ENCODE measurements around the gene MMP28.

MMP28 gene

DNA sequence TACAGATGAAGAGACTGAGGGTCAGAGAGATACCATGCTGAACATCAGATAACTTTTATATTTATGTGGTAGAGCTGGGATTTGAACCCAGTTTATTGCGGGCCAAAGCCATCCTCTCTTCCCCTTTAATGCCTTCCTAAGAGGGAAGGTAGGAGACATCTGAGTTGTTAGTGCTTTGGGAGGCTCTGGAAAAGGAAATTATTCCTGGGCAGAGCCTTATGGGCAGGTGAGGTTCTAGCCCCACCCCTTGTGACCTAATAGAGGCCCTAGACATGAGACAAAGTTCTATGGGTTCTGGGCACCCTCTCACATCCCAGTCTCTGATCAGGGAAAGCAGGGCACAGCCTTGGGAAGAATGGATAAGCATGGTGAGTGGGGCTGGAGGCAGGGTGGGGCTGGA, 34.9 kb downstream of the MMP28 start, which contains the start of gene C17orf50:
C17orf50 (plus strand) TSS at position 301 of the 400 bp plus-strand sequence; CDS start at position 356, 55 bp downstream.
- H3K9ac ChIP-seq (ENCODE audit: low read length), result no peak within 1 kb of the TSS
- H3F3A ChIP-seq (ENCODE audit: insufficient read depth, low read length), result no peaks in the 10 kb centered on the region
- H3K27ac ChIP-seq (ENCODE audit: low read depth, low read length, poor library complexity, severe bottlenecking), result no peak within 1 kb of the TSS
- H2AFZ ChIP-seq (ENCODE audit: low read length), result no peak within 1 kb of the TSS
- H3K79me2 ChIP-seq (ENCODE audit: insufficient read depth, low read length), result no peaks in the 10 kb centered on the region
- H4K20me1 ChIP-seq (ENCODE audit: insufficient read depth, low read length), result no peaks in the 10 kb centered on the region
- peaks cover 6% of the 10 kb centered on the region for H3K4me1 ChIP-seq (ENCODE audit: insufficient read depth, low read length, severe bottlenecking)
- TF ChIP-seq EZH2 (IDR thresholded peaks at IDR 0.05; ENCODE audit: borderline replicate concordance, low read length), result no peak
- TF ChIP-seq CTCF (IDR thresholded peaks at IDR 0.05; ENCODE audit: low read length), result no peak
- no peaks in the 10 kb centered on the region for H3K9me3 ChIP-seq (ENCODE audit: low read length)
- no peaks in the 10 kb centered on the region; the same call in 1 of the 2 replicates for H3K27me3 ChIP-seq (ENCODE audit: insufficient read depth, low read length)
- H3K36me3 ChIP-seq (ENCODE audit: insufficient read depth, low read length), result no peaks in the 10 kb centered on the region
- no peaks in the 10 kb centered on the region for H3K9me2 ChIP-seq (ENCODE audit: low read depth, low read length)
- H3K4me3 ChIP-seq (ENCODE audit: low read depth, low read length, poor library complexity, severe bottlenecking), result no peak within 1 kb of the TSS
- no peak within 1 kb of the TSS for H3K4me2 ChIP-seq (ENCODE audit: low read length)

DNA sequence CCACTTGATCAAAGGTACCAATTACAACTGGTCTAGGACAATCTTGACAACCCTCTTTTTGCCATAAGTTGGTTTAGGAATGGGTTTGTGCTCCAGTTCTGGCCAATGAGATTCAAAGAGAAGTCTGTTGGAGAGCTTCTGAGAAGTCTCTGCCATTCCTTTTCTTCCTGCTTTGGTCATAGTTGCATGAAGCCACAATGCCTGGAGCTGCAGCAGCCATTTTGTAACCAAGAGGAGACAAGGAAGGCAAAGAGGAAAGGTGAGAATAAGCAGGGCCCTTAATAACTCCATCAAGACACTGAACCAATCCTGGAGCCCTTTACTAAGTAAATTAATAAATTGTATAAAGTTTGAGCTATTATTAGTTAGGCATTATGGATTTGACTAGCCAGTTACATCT, 38.2 kb downstream of the MMP28 start:
- Histone ChIP-seq H3F3A (ENCODE audit: insufficient read depth, low read length) (no peaks in the 10 kb centered on the region), H3K4me1 (ENCODE audit: insufficient read depth, low read length, severe bottlenecking) (no peaks in the 10 kb centered on the region), H3K4me2 (ENCODE audit: low read length) (no peak overlapping the region), H3K9me3 (ENCODE audit: low read length) (no peaks in the 10 kb centered on the region), H3K79me2 (ENCODE audit: insufficient read depth, low read length) (no peaks in the 10 kb centered on the region), H3K9ac (ENCODE audit: low read length) (no peak overlapping the region), H3K27ac (ENCODE audit: low read depth, low read length, poor library complexity, severe bottlenecking) (no peak overlapping the region), H3K9me2 (ENCODE audit: low read depth, low read length) (no peaks in the 10 kb centered on the region), H3K4me3 (ENCODE audit: low read depth, low read length, poor library complexity, severe bottlenecking) (no peak overlapping the region), H4K20me1 (ENCODE audit: insufficient read depth, low read length) (no peaks in the 10 kb centered on the region), H2AFZ (ENCODE audit: low read length) (no peak overlapping the region), H3K36me3 (ENCODE audit: insufficient read depth, low read length) (no peaks in the 10 kb centered on the region), H3K27me3 (ENCODE audit: insufficient read depth, low read length) (peaks cover 3% of the 10 kb centered on the region; the same call in 1 of the 2 replicates)
- no peak for TF ChIP-seq EZH2 (IDR thresholded peaks at IDR 0.05; ENCODE audit: borderline replicate concordance, low read length)
- no peak for TF ChIP-seq CTCF (IDR thresholded peaks at IDR 0.05; ENCODE audit: low read length)

DNA sequence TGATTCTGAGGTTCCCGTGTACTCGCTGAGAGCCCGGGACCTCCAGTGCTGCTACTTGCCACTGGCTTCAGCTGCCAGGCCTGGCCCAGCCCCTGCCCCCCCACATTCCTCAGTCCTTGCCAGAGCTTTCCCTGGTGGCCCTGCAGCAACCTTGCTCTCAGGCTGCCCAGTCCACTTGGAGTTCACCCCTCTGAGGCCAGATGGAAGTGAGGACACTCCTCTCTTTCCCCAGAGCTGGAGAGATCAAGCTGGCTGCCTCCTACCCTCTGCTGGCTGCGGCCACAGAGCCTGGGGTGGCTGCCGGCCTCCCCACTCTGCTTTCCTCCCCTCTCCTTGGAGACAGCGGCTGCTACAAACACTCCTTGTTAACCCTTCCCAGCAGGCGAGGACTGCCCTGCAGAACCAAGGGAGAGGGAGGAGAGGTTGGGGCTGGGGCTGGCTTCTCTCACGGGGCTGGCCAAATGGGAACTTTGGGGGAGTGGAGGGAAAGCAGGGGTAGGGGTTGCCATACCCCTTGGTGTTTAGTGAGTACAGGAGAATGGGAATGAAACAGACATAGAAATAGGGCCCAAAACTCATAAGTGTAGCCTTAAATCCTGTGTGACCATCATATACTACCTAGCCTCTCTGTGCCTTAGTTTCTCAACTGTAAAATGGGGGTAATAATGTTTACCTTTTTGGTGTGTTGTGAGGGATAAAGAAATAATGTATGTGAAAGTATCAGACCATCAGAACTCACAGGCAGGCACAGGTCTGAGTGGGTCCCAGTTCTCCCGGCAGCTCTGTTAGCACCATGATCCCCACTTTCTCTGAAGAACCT, 42.3 kb downstream of the MMP28 start, which contains the start of gene GAS2L2:
GAS2L2 (minus strand) TSS at position 295 of the 820 bp plus-strand sequence. CDS start 389 bp downstream, outside the sequence.
- TF ChIP-seq EZH2 (IDR thresholded peaks at IDR 0.05; ENCODE audit: borderline replicate concordance, low read length) (no peak), CTCF (IDR thresholded peaks at IDR 0.05; ENCODE audit: low read length) (no peak)
- no peaks in the 10 kb centered on the region for H3K9me2 ChIP-seq (ENCODE audit: low read depth, low read length)
- H3K27me3 ChIP-seq (ENCODE audit: insufficient read depth, low read length), result peaks cover 15% of the 10 kb centered on the region
- H3F3A ChIP-seq (ENCODE audit: insufficient read depth, low read length), result no peaks in the 10 kb centered on the region
- no peak within 1 kb of the TSS for H3K9ac ChIP-seq (ENCODE audit: low read length)
- no peak within 1 kb of the TSS for H2AFZ ChIP-seq (ENCODE audit: low read length)
- H3K4me3 ChIP-seq (ENCODE audit: low read depth, low read length, poor library complexity, severe bottlenecking), result no peak within 1 kb of the TSS
- H4K20me1 ChIP-seq (ENCODE audit: insufficient read depth, low read length), result no peaks in the 10 kb centered on the region
- H3K27ac ChIP-seq (ENCODE audit: low read depth, low read length, poor library complexity, severe bottlenecking), result no peak within 1 kb of the TSS
- H3K4me1 ChIP-seq (ENCODE audit: insufficient read depth, low read length, severe bottlenecking), result peaks cover 9% of the 10 kb centered on the region
- H3K79me2 ChIP-seq (ENCODE audit: insufficient read depth, low read length), result no peaks in the 10 kb centered on the region
- no peak within 1 kb of the TSS for H3K4me2 ChIP-seq (ENCODE audit: low read length)
- H3K9me3 ChIP-seq (ENCODE audit: low read length), result no peaks in the 10 kb centered on the region
- no peaks in the 10 kb centered on the region for H3K36me3 ChIP-seq (ENCODE audit: insufficient read depth, low read length)
